Mesodermal cell (in vitro differentiated cells): ENCODE results near the gene KMO.

Experiments used
- H3K27ac ChIP-seq: 2 replicates; pipeline ENCODE4 v1.7.0; 2013; ENCODE audit warnings: mild to moderate bottlenecking, low read depth, low read length, moderate library complexity; ENCODE audit not compliant: severe bottlenecking
- H3K36me3 ChIP-seq: 2 replicates; pipeline ENCODE4 v1.7.1; 2013; ENCODE audit warnings: mild to moderate bottlenecking, low read length, moderate library complexity; ENCODE audit not compliant: control insufficient read depth, insufficient read depth
- H3K4me1 ChIP-seq: one replicate; pipeline ENCODE4 v1.7.1; 2013; ENCODE audit warnings: mild to moderate bottlenecking, low read length; ENCODE audit not compliant: insufficient read depth, control insufficient read depth, poor library complexity, severe bottlenecking
- H3K4me3 ChIP-seq: 2 replicates; pipeline ENCODE4 v1.7.0; 2013; ENCODE audit warnings: low read length, control low read depth, mild to moderate bottlenecking; ENCODE audit not compliant: insufficient read depth, poor library complexity, severe bottlenecking; ENCODE audit errors: extremely low read depth
- H3K9me3 ChIP-seq: 2 replicates; pipeline ENCODE4 v1.7.1; 2013; ENCODE audit warnings: mild to moderate bottlenecking, low read length, moderate library complexity; ENCODE audit not compliant: control insufficient read depth
- WGBS, 2 experiments: methylation state at CpG; one replicate each; pipeline ENCODE4 v1.1.5; 2013; ENCODE audit warnings: missing lambda C conversion rate in 2 of 2; ENCODE audit not compliant: insufficient coverage in 2 of 2; 5-methylcytosine and 5-hydroxymethylcytosine counted together

The KMO gene

GRCh38 chr1:241592273-241592958 lies 60.2 kb downstream of the KMO start:
- H3K4me1 ChIP-seq = peaks cover 25% of the 10 kb centered on the region
- WGBS, 2 experiments = 75% methylated on average over 2 of the region's 3 CpGs; no CpG with 5 or more reads in 1 of the 2 experiments
- H3K36me3 ChIP-seq = peaks cover 20% of the 10 kb centered on the region
- no peak overlapping the region for H3K4me3 ChIP-seq
- no peak overlapping the region for H3K27ac ChIP-seq
- no peaks in the 10 kb centered on the region for H3K9me3 ChIP-seq

GRCh38 chr1:241593186-241593585 lies 61.0 kb downstream of the KMO start:
- H3K4me3 ChIP-seq = no peak overlapping the region
- WGBS, 2 experiments = 80% methylated on average over 1 of the region's 1 CpG; no CpG with 5 or more reads in 1 of the 2 experiments
- no peak overlapping the region for H3K27ac ChIP-seq
- peaks cover 20% of the 10 kb centered on the region for H3K36me3 ChIP-seq
- H3K4me1 ChIP-seq = peaks cover 25% of the 10 kb centered on the region
- H3K9me3 ChIP-seq = no peaks in the 10 kb centered on the region

- H3K4me1 ChIP-seq = peaks cover 28% of the 10 kb centered on the region
- 74 to 95% methylated on average over 4 to 5 of the region's 6 CpGs for WGBS, 2 experiments
- no peak overlapping the region for H3K4me3 ChIP-seq
- peaks cover 20% of the 10 kb centered on the region for H3K36me3 ChIP-seq
- H3K9me3 ChIP-seq = no peaks in the 10 kb centered on the region
- no peak overlapping the region for H3K27ac ChIP-seq
Measured at GRCh38 chr1:241596633-241597032, 64.5 kb downstream of the KMO start.

- 93 to 100% methylated on average over 1 to 2 of the region's 3 CpGs for WGBS, 2 experiments
- Histone ChIP-seq H3K4me1 (peaks cover 22% of the 10 kb centered on the region), H3K9me3 (no peaks in the 10 kb centered on the region), H3K4me3 (no peak overlapping the region), H3K27ac (no peak overlapping the region), H3K36me3 (peaks cover 25% of the 10 kb centered on the region)
Measured at GRCh38 chr1:241598249-241598648, 66.1 kb downstream of the KMO start.

- 53 to 58% methylated on average over 2 of the region's 2 CpGs for WGBS, 2 experiments
- H3K9me3 ChIP-seq = no peaks in the 10 kb centered on the region
- H3K27ac ChIP-seq = no peak overlapping the region
- no peak overlapping the region for H3K4me3 ChIP-seq
- peaks cover 19% of the 10 kb centered on the region for H3K4me1 ChIP-seq
- H3K36me3 ChIP-seq = peaks cover 11% of the 10 kb centered on the region
Measured at GRCh38 chr1:241600496-241600901, 68.3 kb downstream of the KMO start.

- peaks cover 19% of the 10 kb centered on the region for H3K4me1 ChIP-seq
- WGBS, 2 experiments = 100% methylated on average over 1 of the region's 3 CpGs
- H3K9me3 ChIP-seq = no peaks in the 10 kb centered on the region
- H3K36me3 ChIP-seq = peaks cover 8% of the 10 kb centered on the region
- H3K27ac ChIP-seq = no peak overlapping the region
- no peak overlapping the region for H3K4me3 ChIP-seq
Measured at GRCh38 chr1:241603731-241604245, 71.6 kb downstream of the KMO start.

GRCh38 chr1:241605146-241605805 lies 73.1 kb downstream of the KMO start:
- peaks cover 8% of the 10 kb centered on the region for H3K36me3 ChIP-seq
- peaks cover 32% of the 10 kb centered on the region for H3K4me1 ChIP-seq
- H3K27ac ChIP-seq = no peak overlapping the region
- H3K9me3 ChIP-seq = no peaks in the 10 kb centered on the region
- H3K4me3 ChIP-seq = no peak overlapping the region
- 89 to 90% methylated on average over 7 to 9 of the region's 9 CpGs for WGBS, 2 experiments

GRCh38 chr1:241606544-241606943 lies 74.4 kb downstream of the KMO start:
- H3K9me3 ChIP-seq = no peaks in the 10 kb centered on the region
- no peak overlapping the region for H3K4me3 ChIP-seq
- no peak overlapping the region for H3K27ac ChIP-seq
- H3K36me3 ChIP-seq = peaks cover 8% of the 10 kb centered on the region
- 93 to 96% methylated on average over 2 to 3 of the region's 5 CpGs for WGBS, 2 experiments
- H3K4me1 ChIP-seq = peaks cover 34% of the 10 kb centered on the region

- H3K36me3 ChIP-seq = peaks cover 8% of the 10 kb centered on the region
- no peaks in the 10 kb centered on the region for H3K9me3 ChIP-seq
- H3K4me1 ChIP-seq = peaks cover 37% of the 10 kb centered on the region
- no peak overlapping the region for H3K4me3 ChIP-seq
- no peak overlapping the region for H3K27ac ChIP-seq
Measured at GRCh38 chr1:241607497-241607896, 75.3 kb downstream of the KMO start.

GRCh38 chr1:241608379-241609033 lies 76.3 kb downstream of the KMO start:
- no peaks in the 10 kb centered on the region for H3K9me3 ChIP-seq
- WGBS, 2 experiments = 72 to 95% methylated on average over 2 of the region's 3 CpGs
- H3K4me3 ChIP-seq = no peak overlapping the region
- peaks cover 4% of the 10 kb centered on the region for H3K36me3 ChIP-seq
- peaks cover 37% of the 10 kb centered on the region for H3K4me1 ChIP-seq
- H3K27ac ChIP-seq = no peak overlapping the region
